ENCODE data around the gene MAPK4.

GRCh38 chr18:50744253-50744652 is 184.4 kb downstream of the MAPK4 start:
- TF ChIP-seq CTCF (IDR thresholded peaks at IDR 0.05) (no peak), POLR2A (IDR thresholded peaks at IDR 0.05) (no peak)

Data from uterus (tissue), 2 donors.